Vagina (tissue), 2 donors: ENCODE data around the gene CHKB. TPM values are rescaled to one million over a fixed set of nuclear protein-coding genes. Genes with fewer than 3 reads are reported as not detected.

Experiments
- DNase-seq, 2 donors: peaks; one replicate each; pipeline ENCODE4 v3.0.0-alpha.2; 2017; ENCODE audit errors: extremely low spot score in 2 of 2
- H3K27ac ChIP-seq: fragments of 200-600 bp; sonication (generic); one replicate; pipeline ENCODE4 v1.5.1; 2019
- H3K27me3 ChIP-seq: fragments of 200-600 bp; sonication (generic); one replicate; pipeline ENCODE4 v1.5.1; 2019
- H3K36me3 ChIP-seq, 2 donors: fragments of 200-600 bp; sonication (generic); one replicate each; pipeline ENCODE4 v1.5.1; 2017 to 2019
- H3K4me1 ChIP-seq: fragments of 200-600 bp; sonication (generic); one replicate; pipeline ENCODE4 v1.5.1; 2019
- H3K4me3 ChIP-seq, 2 donors: fragments of 200-600 bp; sonication (generic); 1 replicate in 1 of 2; 2 replicates in 1 of 2; pipeline ENCODE4 v1.5.1; 2016 to 2019
- H3K9me3 ChIP-seq: fragments of 200-600 bp; sonication (generic); one replicate; pipeline ENCODE4 v1.5.1; 2019
- POLR2A ChIP-seq, 2 donors: fragments of 450-650 bp; IDR thresholded peaks; one replicate each; pipeline ENCODE4 v1.6.1; 2017; ENCODE audit warnings: antibody characterized with exemption in 2 of 2, mild to moderate bottlenecking in 2 of 2, moderate library complexity in 2 of 2
- POLR2AphosphoS5 ChIP-seq, 2 donors: sonication (generic); formaldehyde crosslinking; IDR thresholded peaks; one replicate each; pipeline ENCODE4 v1.9.0; 2017; ENCODE audit warnings: antibody characterized with exemption in 2 of 2, mild to moderate bottlenecking in 2 of 2, low read depth in 1 of 2; ENCODE audit not compliant: insufficient read depth in 1 of 2
- intact Hi-C: fragments of 100-400 bp; cut with DNase I; formaldehyde crosslinking; loops from one replicate; pipeline ENCODE4 v1.15.1; 2023
- total RNA-seq: library from RNA; depleted of rRNA; stranded (reverse); fragments of >200 nt; gene quantifications from one replicate; pipeline ENCODE4 v1.2.3, GENCODE V29; 2016
- TF ChIP-seq, protein P1 (sequence below), 3 experiments: fragments of 450-650 bp in 2 of 3; fragments of 200-600 bp in 1 of 3; sonication (generic) in 1 of 3; IDR thresholded peaks; one replicate each; pipeline ENCODE4 v1.5.1; 2017 to 2019; ENCODE audit warnings: antibody characterized with exemption in 3 of 3, mild to moderate bottlenecking in 2 of 3, moderate library complexity in 2 of 3

CHKB gene
- total RNA-seq, 1 donor from 2014 or later = 51.6 TPM

DNA sequence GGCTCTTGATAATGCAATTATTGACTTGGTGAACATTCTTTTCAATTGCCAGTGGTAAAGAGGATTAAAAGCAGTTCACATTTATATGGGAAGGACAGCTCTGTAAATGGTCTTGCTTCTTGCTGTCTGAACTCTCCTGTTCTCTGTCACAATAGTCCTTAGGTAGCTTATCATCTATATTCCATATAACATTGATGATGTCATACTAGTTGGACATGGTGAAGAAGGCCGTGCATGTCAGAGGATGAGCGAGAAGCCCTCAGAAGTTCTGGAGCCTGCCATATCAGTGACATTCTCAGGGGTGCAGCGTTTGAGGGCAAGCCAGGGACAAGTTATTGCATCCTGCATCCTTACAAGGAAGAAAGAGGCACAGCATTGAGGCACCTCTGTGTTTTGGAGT lies 2.6 kb upstream of the CHKB start:
- no peak for TF ChIP-seq POLR2AphosphoS5 (IDR thresholded peaks at IDR 0.05; ENCODE audit: insufficient read depth in 1 of 2, low read depth in 1 of 2)
- no peak for TF ChIP-seq POLR2A (IDR thresholded peaks at IDR 0.05)
- TF ChIP-seq, protein P1, sequence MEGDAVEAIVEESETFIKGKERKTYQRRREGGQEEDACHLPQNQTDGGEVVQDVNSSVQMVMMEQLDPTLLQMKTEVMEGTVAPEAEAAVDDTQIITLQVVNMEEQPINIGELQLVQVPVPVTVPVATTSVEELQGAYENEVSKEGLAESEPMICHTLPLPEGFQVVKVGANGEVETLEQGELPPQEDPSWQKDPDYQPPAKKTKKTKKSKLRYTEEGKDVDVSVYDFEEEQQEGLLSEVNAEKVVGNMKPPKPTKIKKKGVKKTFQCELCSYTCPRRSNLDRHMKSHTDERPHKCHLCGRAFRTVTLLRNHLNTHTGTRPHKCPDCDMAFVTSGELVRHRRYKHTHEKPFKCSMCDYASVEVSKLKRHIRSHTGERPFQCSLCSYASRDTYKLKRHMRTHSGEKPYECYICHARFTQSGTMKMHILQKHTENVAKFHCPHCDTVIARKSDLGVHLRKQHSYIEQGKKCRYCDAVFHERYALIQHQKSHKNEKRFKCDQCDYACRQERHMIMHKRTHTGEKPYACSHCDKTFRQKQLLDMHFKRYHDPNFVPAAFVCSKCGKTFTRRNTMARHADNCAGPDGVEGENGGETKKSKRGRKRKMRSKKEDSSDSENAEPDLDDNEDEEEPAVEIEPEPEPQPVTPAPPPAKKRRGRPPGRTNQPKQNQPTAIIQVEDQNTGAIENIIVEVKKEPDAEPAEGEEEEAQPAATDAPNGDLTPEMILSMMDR (IDR thresholded peaks at IDR 0.05) = no peak
- Histone ChIP-seq H3K36me3 (no peaks in the 10 kb centered on the region), H3K4me1 (peaks cover 20% of the 10 kb centered on the region), H3K27me3 (no peaks in the 10 kb centered on the region), H3K27ac (no peak overlapping the region), H3K9me3 (no peaks in the 10 kb centered on the region), H3K4me3 (no peak overlapping the region)
- DNase-seq = no peak
- intact Hi-C loops = no loop called here

DNA sequence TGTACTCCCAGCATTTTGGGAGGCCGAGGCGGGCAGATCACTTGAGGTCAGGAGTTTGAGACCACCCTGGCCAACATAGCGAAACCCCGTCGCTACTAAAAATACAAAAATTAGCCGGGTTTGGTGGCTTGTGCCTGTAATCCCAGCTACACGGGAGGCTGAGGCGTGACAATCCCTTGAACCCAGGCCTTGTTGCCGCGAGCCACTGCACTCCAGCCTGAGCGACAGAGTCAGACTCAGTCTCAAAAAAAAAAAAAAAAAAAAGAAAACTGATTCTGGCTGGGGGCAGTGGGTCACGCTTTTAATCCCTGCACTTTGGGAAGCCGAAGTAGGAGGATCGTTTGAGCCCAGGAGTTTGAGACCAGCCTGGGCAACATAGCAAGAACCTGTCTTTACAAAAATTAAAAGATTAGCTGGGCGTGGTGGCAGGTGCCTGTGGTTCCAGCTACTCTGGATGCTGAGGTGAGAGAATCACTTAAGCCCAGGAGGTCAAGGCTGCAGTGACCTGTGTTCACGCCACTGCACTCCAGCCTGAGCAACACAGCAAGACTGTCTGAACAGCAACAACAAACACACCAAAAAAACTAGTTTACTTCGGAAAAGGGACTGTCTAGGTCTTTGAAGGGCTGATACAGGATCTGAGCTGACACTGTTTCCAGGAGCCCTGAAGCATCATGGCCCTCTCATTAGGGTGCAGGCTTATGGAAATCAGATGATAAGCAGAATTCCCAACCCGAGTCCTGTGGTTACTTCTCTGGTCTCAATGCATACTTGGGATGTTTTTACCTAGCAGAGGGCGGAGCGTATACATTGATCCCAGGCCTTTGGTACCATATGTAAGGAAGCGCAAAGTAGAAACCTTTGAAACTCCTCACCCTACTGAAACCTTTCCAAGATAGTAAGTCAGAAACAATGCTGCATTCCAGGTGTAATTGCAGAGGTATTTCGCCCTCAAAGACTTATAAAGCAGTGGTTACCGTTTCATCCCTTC lies 1.8 kb upstream of the CHKB start:
- no peak for TF ChIP-seq POLR2A (IDR thresholded peaks at IDR 0.05)
- TF ChIP-seq, protein P1 (IDR thresholded peaks at IDR 0.05) = no peak
- TF ChIP-seq POLR2AphosphoS5 (IDR thresholded peaks at IDR 0.05; ENCODE audit: insufficient read depth in 1 of 2, low read depth in 1 of 2) = no peak
- DNase-seq = no peak
- Histone ChIP-seq H3K9me3 (no peaks in the 10 kb centered on the region), H3K4me1 (peaks cover 20% of the 10 kb centered on the region), H3K36me3 (no peaks in the 10 kb centered on the region), H3K27ac (no peak overlapping the region), H3K27me3 (no peaks in the 10 kb centered on the region), H3K4me3 (no peak overlapping the region)
- intact Hi-C loops = loop anchor here (5.0 kb wide), 2 partner anchors 42 to 57 kb away; partner anchors contain the start of gene SCO2

DNA sequence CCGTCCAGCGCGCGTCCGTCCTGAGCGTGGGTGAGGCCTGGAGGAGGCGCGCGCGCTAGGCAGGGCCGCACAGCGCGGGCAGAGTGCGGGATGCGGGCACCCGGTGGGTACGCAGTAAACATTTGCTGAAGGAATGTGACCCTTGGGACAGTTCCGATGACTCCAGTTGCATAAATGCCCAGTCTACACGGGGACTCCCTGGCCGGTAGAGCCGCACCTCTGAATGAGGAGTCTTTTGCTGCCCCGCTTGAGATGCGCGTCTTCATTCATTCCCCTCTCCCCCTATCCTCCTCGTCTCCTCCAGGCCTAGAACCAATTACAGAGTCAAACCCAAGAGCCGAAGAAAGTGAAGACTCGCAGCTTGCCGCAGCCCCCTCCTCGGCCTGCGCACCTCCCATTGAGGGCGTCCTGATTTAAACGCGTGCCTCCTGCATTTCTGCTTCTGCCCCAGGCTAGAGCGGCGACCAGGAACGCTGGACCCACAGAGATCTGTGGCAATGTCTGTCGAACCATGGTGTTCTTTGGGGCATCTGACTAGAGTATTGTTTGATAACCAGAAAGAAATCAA lies 729 bp upstream of the CHKB start:
- Histone ChIP-seq H3K4me3 (peak overlapping the region; percentile 77 to 81), H3K36me3 (no peaks in the 10 kb centered on the region), H3K4me1 (peaks cover 25% of the 10 kb centered on the region), H3K9me3 (no peaks in the 10 kb centered on the region), H3K27me3 (no peaks in the 10 kb centered on the region), H3K27ac (peak overlapping the region; percentile 70)
- DNase-seq = no peak
- TF ChIP-seq, protein P1 (IDR thresholded peaks at IDR 0.05) = no peak
- TF ChIP-seq POLR2AphosphoS5 (IDR thresholded peaks at IDR 0.05; ENCODE audit: insufficient read depth in 1 of 2, low read depth in 1 of 2) (no peak), POLR2A (IDR thresholded peaks at IDR 0.05) (no peak)
- intact Hi-C loops = loop anchor here (5.0 kb wide), 2 partner anchors 41 to 56 kb away; partner anchors contain the start of gene SCO2

GRCh38 chr22:50581950-50582492 lies 628 bp downstream of the CHKB start:
- Histone ChIP-seq H3K36me3 (no peaks in the 10 kb centered on the region), H3K4me1 (peaks cover 28% of the 10 kb centered on the region), H3K27ac (peak overlapping the region; percentile 97), H3K27me3 (no peaks in the 10 kb centered on the region), H3K9me3 (no peaks in the 10 kb centered on the region), H3K4me3 (peak overlapping the region; percentile 77 to 81)
- no peak for DNase-seq
- TF ChIP-seq POLR2A (IDR thresholded peaks at IDR 0.05) (no peak), POLR2AphosphoS5 (IDR thresholded peaks at IDR 0.05; ENCODE audit: insufficient read depth in 1 of 2, low read depth in 1 of 2) (no peak)
- TF ChIP-seq, protein P1 (IDR thresholded peaks at IDR 0.05) = no peak
- intact Hi-C loops = loop anchor here (5.0 kb wide), 2 partner anchors 40 to 55 kb away; partner anchors contain the start of gene SCO2
